Esophagus muscularis mucosa (tissue), 3 donors: ENCODE results near the gene TULP3.

Source experiments
- CTCF ChIP-seq, 3 experiments: fragments of 200-600 bp in 2 of 3; fragments of 450-650 bp in 1 of 3; sonication (generic) in 2 of 3; IDR thresholded peaks; one replicate each; pipeline ENCODE4 v1.5.1; 2017 to 2019; ENCODE audit warnings: antibody characterized with exemption in 3 of 3, mild to moderate bottlenecking in 2 of 3, moderate library complexity in 1 of 3
- POLR2A ChIP-seq: fragments of 450-650 bp; IDR thresholded peaks from one replicate; pipeline ENCODE4 v1.6.1; 2017; ENCODE audit warnings: antibody characterized with exemption, moderate library complexity, mild to moderate bottlenecking, low read depth
- POLR2AphosphoS5 ChIP-seq, 2 donors: sonication (generic); formaldehyde crosslinking; IDR thresholded peaks; one replicate each; pipeline ENCODE4 v1.6.1; 2017; ENCODE audit warnings: antibody characterized with exemption in 2 of 2

- TF ChIP-seq CTCF (IDR thresholded peaks at IDR 0.05), result no peak
- no peak for TF ChIP-seq POLR2A
- no peak for TF ChIP-seq POLR2AphosphoS5 (IDR thresholded peaks at IDR 0.05)
These were observed 4.8 kb downstream of the TULP3 start for GRCh38 chr12:2895511-2895910.
